ENCODE measurements around the gene NCOA3.

DNA sequence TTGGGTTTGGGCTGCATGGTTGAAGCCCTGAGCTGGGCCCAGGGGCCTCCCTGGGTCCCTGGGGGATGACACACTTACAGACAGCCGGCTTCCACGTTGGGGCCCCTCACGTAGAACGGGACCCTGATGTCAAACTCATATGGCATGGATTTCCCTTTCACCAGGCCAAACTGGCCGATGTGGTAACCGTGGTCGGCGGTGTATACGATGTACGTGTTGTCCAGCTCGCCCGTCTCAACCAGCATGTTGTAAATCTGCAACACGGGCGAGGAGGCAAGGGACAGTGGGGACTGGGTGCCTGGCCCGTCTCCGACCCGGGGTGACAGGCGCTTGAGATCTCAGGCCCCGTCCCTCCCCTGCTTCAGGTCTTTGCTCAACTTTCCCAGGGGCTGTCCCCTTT is 181.2 kb downstream of the NCOA3 start:
- TF ChIP-seq ZNF384 (IDR thresholded peaks at IDR 0.05) (no peak), ELF4 (IDR thresholded peaks at IDR 0.05) (no peak), ARNT (IDR thresholded peaks at IDR 0.05) (no peak)
